Measurements from ENCODE around the gene MIXL1.

The MIXL1 gene

GRCh38 chr1:226223786-226224244, 351 bp downstream of the MIXL1 start:
- H3K4me3 ChIP-seq (ENCODE audit: control insufficient read depth, low read depth, low read length) = peak overlapping the region; percentile 25
- no peak for DNase-seq (ENCODE audit: low read depth)
- no peak for TF ChIP-seq CTCF (conservative IDR thresholded peaks at IDR 0.05; ENCODE audit: control insufficient read depth, insufficient read depth, low read depth, low read length)

- DNase-seq (ENCODE audit: low read depth) = no peak
- no peak for TF ChIP-seq CTCF (conservative IDR thresholded peaks at IDR 0.05; ENCODE audit: control insufficient read depth, insufficient read depth, low read depth, low read length)
- H3K4me3 ChIP-seq (ENCODE audit: control insufficient read depth, low read depth, low read length) = no peak overlapping the region
Observed at GRCh38 chr1:226226601-226227000, 3.1 kb downstream of the MIXL1 start.

GRCh38 chr1:226233293-226233692, 9.8 kb downstream of the MIXL1 start:
- no peak overlapping the region for H3K4me3 ChIP-seq (ENCODE audit: control insufficient read depth, low read depth, low read length)
- TF ChIP-seq CTCF (conservative IDR thresholded peaks at IDR 0.05; ENCODE audit: control insufficient read depth, insufficient read depth, low read depth, low read length) = no peak
- DNase-seq (ENCODE audit: low read depth) = no peak

GRCh38 chr1:226233806-226234205, 10.3 kb downstream of the MIXL1 start:
- no peak for TF ChIP-seq CTCF (conservative IDR thresholded peaks at IDR 0.05; ENCODE audit: control insufficient read depth, insufficient read depth, low read depth, low read length)
- DNase-seq (ENCODE audit: low read depth) = no peak
- H3K4me3 ChIP-seq (ENCODE audit: control insufficient read depth, low read depth, low read length) = no peak overlapping the region

GRCh38 chr1:226236826-226237225, 13.4 kb downstream of the MIXL1 start:
- no peak overlapping the region for H3K4me3 ChIP-seq (ENCODE audit: control insufficient read depth, low read depth, low read length)
- DNase-seq (ENCODE audit: low read depth) = no peak
- no peak for TF ChIP-seq CTCF (conservative IDR thresholded peaks at IDR 0.05; ENCODE audit: control insufficient read depth, insufficient read depth, low read depth, low read length)

- DNase-seq (ENCODE audit: low read depth) = no peak
- no peak overlapping the region for H3K4me3 ChIP-seq (ENCODE audit: control insufficient read depth, low read depth, low read length)
- TF ChIP-seq CTCF (conservative IDR thresholded peaks at IDR 0.05; ENCODE audit: control insufficient read depth, insufficient read depth, low read depth, low read length) = no peak
Observed at GRCh38 chr1:226239421-226239820, 16.0 kb downstream of the MIXL1 start.

GRCh38 chr1:226248091-226248490, 24.6 kb downstream of the MIXL1 start:
- H3K4me3 ChIP-seq (ENCODE audit: control insufficient read depth, low read depth, low read length) = no peak overlapping the region
- TF ChIP-seq CTCF (conservative IDR thresholded peaks at IDR 0.05; ENCODE audit: control insufficient read depth, insufficient read depth, low read depth, low read length) = no peak
- peak; percentile 29 for DNase-seq (ENCODE audit: low read depth)

Measured in fibroblast of mammary gland (primary cell).